HG03025 (cell line): Measurements from ENCODE around the gene SPATA31C1.
"Not testable (repeated sequence)": the region's sequence is repeated elsewhere in the genome, so short reads cannot be mapped to it uniquely, and the experiment has no call there.

Source experiments
- ATAC-seq: cut with Tn5 transposase; IDR thresholded peaks from one replicate; pipeline ENCODE4 v1.9.1; 2021; ENCODE audit warnings: mild to moderate bottlenecking, moderate library complexity; ENCODE audit not compliant: unreplicated experiment, low FRiP score

SPATA31C1 gene

DNA sequence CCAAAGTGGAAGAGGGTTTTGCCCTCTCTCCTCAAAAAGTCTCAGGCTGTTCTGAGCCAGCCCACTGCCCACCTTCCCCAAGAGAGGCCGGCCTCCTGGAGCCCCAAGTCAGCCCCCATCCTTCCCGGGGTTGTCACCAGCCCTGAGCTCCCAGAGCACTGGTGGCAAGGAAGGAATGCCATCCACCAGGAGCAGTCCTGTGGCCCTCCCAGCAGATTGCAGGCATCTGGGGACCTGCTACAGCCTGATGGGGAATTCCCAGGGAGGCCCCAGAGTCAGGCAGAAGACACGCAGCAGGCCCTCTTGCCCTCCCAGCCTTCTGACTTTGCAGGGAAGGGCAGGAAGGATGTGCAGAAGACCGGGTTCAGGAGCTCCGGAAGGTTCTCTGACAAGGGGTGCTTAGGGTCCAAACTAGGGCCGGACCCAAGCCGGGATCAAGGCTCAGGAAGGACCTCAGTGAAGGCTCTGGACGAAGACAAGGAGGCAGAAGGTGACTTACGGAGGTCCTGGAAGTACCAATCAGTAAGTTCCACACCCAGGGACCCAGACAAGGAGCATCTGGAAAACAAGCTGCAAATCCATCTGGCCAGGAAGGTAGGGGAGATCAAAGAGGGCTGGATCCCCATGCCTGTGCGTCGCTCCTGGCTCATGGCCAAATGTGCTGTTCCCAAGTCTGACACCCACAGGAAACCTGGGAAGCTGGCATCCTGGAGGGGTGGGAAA lies 31.4 kb upstream of the SPATA31C1 start:
- ATAC-seq, result no peak

DNA sequence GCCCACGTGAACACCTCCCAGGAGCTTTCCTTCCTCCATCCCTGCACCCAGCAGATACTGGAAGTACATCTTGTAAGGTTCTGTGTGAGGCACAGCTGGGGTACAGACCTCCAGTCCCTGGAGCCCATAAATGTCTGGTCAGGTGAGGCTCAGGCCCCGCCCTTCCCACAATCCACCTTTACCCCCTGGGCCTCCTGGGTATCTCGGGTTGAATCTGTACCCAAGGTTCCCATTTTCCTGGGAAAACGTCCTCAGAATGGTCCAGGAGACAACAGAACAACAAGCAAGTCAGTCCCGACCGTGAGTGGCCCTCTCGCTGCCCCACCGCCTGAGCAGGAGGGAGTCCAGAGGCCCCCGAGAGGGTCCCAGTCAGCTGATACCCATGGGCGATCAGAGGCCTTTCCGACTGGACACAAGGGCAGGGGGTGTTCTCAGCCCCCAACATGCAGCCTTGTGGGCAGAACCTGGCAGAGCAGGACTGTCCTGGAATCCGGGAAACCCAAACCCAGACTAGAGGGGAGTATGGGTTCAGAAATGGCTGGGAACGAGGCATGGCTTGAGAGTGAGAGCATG lies 30.7 kb upstream of the SPATA31C1 start:
- ATAC-seq, result no peak

DNA sequence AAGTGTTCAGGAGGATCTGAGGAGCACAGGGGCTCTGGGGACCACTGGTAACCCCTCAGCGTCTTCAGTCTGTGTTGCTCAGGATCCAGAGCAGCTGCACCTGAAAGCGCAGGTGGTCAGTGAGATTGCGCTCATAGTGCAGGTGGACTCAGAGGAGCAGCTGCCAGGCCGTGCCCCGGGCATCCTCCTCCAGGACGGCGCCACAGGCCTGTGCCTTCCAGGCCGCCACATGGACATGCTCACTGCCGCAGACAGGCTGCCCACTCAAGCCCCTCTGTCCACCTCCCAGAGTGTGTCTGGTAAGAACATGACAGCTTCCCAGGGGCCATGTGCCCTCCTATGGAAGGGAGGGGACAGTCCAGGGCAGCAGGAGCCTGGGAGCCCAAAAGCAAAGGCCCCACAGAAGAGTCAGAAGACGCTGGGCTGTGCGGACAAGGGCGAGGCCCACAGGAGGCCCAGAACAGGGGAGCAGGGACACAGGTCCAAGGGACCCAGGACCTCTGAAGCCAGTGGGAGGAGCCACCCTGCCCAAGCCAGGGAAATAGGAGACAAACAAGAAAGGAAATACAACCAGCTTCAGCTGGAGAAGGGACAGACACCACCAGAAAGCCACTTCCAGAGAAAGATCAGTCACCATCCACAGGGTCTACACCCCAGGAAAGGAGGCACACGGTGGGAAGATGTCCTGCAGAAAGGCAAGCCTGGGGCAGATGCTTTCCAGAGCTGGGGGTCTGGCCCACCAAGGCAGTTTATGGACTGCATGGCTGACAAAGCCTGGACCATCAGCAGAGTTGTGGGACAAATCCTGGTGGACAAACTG lies 29.9 kb upstream of the SPATA31C1 start:
- ATAC-seq, result no peak

DNA sequence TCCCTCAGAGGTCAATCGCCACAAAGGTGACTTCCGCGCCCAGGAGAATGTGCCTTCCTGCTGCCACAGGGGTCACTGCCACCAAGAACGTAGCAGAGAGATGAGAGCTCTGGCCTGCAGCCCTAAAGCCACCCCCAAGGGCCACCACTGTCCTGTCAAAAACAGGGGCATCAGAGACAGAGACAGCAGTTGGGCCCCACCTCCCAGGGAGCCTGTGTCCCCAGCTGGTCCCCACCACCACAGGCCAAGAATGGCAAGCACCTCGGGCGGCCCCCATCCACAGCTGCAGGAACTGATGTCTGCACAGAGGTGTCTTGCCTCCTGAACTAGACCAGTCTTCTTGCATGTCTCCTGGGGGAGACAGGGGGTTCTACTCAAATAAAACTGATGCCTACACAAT lies 29.3 kb upstream of the SPATA31C1 start:
- no peak for ATAC-seq

DNA sequence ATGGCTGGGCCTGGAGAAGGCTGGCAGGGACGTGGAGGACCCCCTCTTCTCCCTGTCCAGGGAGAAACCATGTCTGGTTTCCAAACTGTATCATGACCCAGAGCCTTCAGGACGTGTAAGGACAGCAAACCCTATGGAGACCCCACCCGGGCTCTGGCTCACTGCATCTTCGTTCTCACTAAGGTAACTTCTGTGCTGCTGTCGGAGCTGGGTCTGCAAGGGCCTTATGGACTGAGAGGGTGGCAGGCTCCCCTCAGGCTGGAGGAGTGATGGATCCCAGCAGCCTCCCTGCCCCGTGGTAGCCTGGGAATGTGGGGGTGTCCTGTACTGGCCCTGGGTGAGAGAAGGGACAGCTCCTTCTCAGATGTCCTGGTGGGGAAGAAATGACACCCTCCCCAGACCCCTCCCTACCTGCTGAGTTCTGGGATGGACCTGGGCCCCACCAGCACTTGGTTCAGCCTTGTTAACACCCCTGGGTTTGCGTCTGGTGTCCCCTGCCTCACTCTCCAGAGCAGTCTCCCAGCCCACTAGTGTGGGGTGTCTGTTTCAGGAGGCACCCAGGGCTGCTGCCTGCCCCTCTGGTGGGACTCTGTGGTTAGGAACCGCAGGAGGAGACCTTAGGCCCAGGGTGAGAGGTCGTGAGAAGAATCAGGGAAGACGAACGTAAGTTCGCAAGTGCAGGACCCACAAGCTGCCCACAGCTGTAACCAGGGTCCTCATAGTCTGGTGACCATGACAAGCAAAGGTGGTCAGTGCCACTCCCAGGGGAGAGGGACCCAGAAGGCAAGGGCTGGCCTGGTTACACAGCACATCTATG lies 28.5 kb upstream of the SPATA31C1 start:
- ATAC-seq, result no peak

DNA sequence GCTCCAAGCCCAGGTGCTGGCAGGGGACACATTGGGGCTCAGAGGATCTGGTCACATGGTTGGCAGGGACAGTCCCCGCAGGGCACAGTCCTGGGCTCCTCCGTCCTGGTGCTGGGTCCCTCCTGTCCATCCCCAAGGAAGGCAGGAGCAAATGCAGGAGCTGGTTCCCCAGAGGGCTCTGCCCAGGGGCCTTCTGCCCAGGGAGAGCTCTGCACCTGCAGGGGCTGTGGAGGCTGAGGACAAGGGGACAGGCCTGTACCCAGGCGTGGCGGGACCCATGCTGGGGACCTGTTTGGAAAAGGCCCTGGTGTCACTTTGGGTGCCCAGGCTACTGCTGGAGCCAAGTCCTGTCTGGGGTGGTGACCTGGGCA lies 27.9 kb upstream of the SPATA31C1 start:
- no peak for ATAC-seq

DNA sequence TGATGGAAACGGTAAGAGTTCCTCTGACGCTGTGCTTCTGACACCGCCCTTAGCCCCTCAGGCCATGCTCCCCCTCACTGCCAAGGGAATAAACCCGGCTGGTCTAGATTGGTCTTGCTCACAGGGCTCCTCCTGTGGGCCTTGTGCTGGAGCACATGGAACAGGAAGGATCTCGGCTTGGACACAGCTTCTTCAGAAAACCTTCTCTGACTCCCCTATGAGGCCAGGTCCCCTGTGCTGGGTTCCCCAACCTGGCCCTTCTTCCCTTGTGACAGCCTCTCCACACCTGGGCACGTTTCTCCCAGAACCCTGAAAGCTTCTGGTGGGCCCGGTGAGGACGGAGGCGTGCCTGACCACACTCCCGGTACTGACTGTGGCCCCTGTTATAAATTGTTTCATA lies 26.9 kb upstream of the SPATA31C1 start:
- ATAC-seq, result no peak

DNA sequence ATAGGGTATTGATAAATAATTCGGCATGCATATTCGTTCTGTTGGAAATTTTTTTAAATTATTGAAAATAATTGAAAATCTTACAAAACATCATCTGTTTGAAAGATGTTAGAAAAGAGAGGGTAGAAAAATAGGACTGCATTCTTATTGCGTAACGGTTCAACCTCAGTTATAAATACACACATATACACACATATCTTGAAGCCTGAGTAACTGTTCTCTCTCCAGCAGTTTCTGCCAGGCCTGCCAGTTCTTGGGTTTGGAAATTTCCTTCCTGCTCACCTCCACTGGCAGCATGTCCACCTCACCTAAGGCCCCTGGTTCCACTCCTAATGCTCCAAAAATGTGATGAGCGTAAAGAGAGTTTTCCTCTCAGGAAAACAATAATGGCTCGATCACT lies 26.0 kb upstream of the SPATA31C1 start:
- ATAC-seq, result no peak

DNA sequence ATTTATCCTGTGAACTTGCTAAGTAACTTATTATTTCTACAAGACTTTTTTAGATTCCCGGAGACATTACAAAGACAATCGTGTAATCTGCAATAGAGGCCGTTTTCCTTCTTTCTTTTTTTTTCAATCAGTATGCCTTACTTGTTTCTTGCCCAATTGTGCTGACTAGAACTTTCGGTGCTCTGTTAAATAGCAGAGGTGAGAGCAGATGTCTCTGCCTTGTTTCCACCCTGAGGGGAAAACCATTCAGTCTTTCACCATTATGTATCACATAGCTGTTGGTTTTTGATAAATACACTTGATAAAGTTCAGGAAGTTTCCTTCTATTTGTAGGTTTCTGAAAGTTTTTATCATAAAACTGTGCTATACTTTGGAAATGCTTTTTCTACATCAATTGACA lies 24.8 kb upstream of the SPATA31C1 start:
- ATAC-seq, result no peak

DNA sequence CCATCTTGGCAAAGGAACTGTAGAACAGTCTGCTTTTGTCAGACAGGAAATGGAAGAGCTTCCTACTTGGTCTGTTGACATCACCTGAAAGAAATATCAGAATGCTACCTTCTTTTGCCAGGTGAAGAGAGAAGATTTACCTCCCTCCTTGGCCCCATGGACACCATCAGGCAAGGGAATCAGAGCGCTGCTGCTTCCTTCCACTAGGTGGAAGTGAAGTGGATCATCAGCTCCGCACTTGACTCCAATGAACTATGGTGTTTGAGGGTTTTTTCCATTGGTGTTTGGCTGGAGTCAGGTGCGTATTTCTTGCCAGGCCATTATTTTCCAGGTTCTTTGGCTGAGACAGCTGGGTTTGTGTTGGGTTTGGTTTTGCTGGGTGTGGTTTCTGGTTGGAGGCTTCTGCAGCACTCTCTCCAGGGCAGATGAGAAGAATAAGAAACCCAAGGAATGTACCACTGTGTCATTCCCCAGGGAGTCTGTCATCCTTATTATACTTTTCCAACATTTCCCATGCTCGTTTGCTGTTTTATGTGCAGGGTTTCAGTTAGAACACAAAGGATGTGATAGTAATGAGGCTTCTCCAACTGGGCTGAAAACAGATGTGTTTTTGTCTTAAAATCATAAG lies 22.6 kb upstream of the SPATA31C1 start:
- ATAC-seq, result no peak

DNA sequence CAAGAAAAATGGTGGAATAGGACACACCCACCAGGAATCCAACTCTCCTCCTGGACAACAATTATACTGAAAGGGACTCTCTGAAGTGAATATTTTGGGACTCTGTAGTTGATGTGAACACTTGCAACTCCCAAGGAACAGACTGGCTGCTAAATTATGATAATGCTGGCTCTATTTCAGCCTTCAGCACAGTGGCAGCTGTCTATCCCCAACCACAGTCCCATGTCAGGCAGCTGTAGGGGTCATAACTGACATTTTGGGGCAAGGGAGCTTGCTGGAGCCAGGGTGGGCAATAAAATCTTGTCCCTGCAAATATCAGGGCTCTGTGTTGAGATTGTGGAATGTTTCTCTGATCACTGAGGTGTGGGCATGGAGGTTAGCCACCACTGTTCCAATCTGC lies 20.9 kb upstream of the SPATA31C1 start:
- no peak for ATAC-seq

DNA sequence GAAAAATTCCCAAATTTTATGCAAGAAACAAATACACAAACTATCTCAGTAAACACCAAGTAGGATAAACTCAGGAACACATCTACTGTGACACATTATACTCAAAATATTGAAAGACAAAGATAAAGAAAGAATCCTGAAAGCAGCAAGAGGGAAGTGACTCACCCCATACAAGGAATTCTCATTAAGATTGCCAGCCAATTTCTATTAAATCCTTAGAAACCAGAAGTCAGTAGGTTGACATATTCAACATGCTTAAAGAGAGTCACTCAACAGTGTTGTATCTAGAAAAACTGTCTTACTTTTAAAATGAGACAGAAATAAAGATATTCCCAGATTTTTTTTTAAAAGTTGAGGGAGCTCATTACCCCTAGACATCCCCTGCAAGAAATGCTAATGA lies 19.6 kb upstream of the SPATA31C1 start:
- no peak for ATAC-seq

DNA sequence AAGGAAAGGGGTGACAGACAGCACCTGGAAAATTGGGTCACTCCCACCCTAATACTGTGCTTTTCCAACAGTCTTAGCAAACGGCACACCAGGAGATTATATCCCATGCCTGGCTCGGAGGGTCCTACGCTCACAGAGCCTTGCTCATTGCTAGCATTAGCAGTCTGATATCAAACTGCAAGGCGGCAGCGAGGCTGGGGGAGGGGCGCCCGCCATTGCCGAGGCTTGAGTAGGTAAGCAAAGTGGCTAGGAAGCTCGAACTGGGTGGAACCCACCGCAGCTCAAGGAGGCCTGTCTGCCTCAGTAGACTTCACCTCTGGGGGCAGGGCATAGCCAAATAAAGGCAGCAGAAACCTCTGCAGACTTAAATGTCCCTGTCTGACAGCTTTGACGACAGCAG lies 15.4 kb upstream of the SPATA31C1 start:
- not testable (repeated sequence) for ATAC-seq

DNA sequence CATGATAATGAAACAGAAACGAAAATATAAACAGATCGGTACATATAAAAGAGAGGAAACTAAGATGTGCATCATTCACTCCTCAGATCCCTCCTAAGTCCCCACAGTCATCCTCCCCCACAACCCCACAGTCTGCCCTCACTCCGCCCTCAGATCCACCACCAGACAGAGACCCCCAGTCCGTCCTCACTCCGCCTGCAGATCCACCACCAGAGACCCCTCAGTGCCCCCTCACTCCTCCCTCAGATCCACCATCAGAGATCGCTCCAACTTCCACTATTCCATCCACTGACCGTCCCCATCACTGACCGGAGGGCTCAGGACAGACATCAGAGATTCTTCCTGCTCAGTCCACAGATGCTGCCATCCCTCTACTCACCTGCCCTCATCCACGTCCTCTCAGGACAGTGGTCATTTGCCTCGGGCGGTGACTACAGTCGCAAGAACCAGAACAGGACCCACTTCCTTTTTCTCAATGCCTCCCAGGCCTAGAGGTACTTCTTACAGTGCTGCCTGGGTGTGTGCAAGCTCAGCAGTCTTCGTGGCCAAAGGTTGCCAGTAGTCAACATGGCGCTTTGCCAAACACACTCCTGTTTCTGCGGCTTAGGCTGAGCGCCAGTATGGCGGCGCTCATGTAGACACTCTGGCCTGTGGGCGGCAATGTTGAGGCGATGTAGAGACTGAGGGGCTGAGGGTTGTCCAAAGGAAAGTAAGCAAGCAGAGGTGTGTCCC lies 8.3 kb upstream of the SPATA31C1 start:
- ATAC-seq, result no peak

DNA sequence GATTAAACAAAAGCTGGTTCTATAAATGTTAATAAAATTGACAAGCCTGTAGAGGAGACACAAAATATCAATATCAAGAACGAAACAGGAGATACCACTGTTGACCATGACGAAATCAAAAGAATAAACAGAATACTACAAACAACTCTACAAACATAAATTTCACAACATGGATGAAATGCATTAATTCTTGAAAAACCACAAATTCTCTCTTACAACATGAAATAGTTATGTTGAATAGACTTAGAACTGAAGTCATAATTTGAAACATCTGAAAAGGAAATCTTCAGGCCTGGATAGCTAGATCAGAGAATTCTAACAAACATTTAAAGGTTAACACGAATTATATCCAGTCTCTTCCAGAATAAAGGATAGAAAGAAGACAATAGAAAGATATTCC lies 6.9 kb upstream of the SPATA31C1 start:
- ATAC-seq, result no peak

DNA sequence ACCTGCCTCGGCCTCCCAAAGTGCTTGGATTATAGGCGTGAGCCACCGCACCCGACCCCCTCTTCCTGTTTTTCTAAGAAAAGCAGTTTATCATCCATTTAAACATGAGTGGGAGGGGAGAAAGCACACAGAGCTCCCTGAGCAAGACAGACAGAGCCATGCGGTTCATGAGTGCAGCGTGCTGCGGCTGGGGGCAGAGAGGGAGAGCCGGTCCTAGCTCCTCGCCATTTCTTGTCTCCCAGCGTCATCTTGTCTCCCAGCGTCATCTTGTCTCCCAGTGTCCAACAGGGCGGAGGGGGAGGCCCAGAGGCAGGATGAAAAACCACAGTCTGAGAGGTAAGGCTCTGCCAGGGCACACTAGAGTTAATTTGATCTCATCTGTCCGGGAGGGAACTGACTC lies 1.3 kb downstream of the SPATA31C1 start:
- not testable (repeated sequence) for ATAC-seq

DNA sequence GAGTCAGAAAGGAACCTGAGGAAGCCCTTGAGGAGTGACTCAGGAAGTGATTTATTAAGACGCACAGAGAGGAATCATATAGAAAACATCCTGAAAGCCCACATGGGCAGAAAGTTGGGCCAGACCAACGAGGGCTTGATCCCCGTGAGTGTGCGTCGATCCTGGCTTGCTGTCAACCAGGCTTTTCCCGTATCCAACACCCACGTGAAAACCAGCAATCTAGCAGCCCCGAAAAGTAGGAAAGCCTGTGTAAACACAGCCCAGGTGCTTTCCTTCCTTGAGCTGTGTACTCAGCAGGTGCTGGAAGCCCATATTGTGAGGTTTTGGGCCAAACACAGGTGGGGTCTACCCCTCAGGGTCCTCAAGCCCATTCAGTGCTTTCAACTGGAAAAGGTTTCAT lies 3.8 kb downstream of the SPATA31C1 start:
- ATAC-seq, result not testable (repeated sequence)

DNA sequence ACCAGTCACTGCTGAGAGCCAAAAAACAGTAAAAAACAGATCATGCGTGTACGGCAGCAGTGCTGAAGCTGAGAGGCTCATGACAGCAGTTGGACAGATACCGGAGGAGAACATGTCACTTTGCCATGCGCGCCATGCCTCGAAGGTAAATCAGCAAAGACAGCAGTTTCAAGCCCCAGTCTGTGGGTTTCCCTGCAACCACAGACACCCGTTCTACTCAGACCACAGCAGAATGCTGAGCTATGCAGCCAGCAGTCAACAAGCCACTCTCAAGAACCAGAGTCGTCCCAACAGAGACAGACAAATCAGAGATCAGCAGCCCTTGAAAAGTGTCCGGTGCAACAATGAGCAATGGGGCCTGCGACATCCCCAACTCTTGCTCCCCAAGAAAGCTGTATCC lies 5.2 kb downstream of the SPATA31C1 start:
- ATAC-seq, result not testable (repeated sequence)

DNA sequence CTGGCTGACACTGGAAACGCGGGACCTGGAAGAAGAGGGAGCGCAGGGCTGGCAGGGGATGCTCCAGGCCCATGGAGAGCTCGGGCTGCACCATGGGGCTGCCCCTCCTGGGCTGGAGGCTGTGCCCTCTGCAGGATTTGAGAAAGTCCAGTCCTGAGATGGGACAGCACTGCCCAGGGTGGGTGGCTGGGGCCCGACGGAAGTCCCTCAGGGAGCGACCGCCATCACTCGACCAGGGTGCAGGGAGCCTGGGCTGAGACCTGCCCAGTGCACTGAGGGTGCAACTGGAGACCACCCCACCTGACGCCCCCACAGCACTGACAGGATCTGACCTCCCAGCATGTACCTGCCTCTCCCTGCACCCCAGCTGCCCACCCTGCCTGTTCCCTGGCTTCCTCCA lies 7.1 kb downstream of the SPATA31C1 start:
- not testable (repeated sequence) for ATAC-seq

DNA sequence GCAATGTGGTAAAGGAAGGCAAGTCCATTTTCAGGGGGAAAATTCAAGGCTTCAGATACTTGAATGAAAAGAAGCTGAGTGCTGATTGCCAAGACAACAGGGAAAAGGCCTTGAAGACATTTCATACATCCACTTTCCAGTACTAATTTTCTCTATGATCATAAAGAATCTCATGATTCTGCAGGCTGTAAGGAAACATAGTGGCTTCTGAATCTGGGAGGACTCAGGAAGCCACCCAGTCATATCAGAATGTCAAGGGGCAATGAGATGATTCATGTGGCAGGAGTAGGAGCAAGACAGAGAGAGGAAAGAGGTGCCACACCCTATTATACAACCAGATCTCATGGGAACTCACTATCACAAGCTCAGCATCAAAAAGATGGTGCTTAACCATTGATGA lies 11.4 kb downstream of the SPATA31C1 start:
- not testable (repeated sequence) for ATAC-seq
